Measurements from ENCODE around the gene ESR1. TPM values are rescaled to one million over a fixed set of nuclear protein-coding genes. Genes with fewer than 3 reads are reported as not detected.

ESR1 gene
- total RNA-seq, 1 donor from 2014 or later = not detected

DNA sequence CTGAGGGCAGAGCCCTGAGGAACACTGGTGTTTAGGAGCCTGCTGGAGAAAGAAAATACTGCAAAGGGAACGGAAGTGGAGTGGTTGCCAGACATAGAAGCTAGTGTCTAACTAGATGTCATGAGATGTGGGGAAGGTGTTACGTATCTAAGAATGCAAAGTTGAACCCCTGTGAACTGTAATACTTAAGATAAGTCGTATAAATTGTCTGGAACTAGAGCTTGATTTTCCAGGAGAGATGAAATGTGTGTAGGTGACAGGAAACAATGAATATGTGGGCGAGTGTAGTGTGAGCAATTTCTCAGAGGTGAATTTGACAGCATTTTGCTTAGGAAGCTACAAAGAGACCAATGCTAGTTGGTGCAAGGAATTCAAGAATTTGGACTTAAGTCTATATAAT is 27.9 kb downstream of the ESR1 start:
- Histone ChIP-seq H3K4me3 (no peak overlapping the region), H3K27me3 (no peaks in the 10 kb centered on the region), H3K9ac (no peak overlapping the region), H3K4me2 (no peak overlapping the region), H3K27ac (no peak overlapping the region), H3F3A (ENCODE audit: low read depth) (no peaks in the 10 kb centered on the region), H4K20me1 (ENCODE audit: low read depth) (no peaks in the 10 kb centered on the region), H3K79me2 (ENCODE audit: low read depth) (no peaks in the 10 kb centered on the region), H3K9me3 (ENCODE audit: low read depth) (no peaks in the 10 kb centered on the region), H3K4me1 (peaks cover 3% of the 10 kb centered on the region), H2AFZ (replicated peaks) (no peak overlapping the region), H3K36me3 (no peaks in the 10 kb centered on the region)
- Mint-ChIP-seq H3K4me1 (no peaks in the 10 kb centered on the region), H3K4me3 (no peak overlapping the region), H3K27ac (no peak overlapping the region), H3K9me3 (no peaks in the 10 kb centered on the region), H3K36me3 (no peaks in the 10 kb centered on the region), H3K27me3 (ENCODE audit: insufficient read depth, low read depth) (peaks cover 7% of the 10 kb centered on the region)
- no peak for DNase-seq (ENCODE audit: low spot score)
- TF ChIP-seq EZH2 (IDR thresholded peaks at IDR 0.05) (no peak), EZH2phosphoT487 (IDR thresholded peaks at IDR 0.05) (no peak)
- TF ChIP-seq, protein P1, sequence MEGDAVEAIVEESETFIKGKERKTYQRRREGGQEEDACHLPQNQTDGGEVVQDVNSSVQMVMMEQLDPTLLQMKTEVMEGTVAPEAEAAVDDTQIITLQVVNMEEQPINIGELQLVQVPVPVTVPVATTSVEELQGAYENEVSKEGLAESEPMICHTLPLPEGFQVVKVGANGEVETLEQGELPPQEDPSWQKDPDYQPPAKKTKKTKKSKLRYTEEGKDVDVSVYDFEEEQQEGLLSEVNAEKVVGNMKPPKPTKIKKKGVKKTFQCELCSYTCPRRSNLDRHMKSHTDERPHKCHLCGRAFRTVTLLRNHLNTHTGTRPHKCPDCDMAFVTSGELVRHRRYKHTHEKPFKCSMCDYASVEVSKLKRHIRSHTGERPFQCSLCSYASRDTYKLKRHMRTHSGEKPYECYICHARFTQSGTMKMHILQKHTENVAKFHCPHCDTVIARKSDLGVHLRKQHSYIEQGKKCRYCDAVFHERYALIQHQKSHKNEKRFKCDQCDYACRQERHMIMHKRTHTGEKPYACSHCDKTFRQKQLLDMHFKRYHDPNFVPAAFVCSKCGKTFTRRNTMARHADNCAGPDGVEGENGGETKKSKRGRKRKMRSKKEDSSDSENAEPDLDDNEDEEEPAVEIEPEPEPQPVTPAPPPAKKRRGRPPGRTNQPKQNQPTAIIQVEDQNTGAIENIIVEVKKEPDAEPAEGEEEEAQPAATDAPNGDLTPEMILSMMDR (IDR thresholded peaks at IDR 0.05) = no peak

DNA sequence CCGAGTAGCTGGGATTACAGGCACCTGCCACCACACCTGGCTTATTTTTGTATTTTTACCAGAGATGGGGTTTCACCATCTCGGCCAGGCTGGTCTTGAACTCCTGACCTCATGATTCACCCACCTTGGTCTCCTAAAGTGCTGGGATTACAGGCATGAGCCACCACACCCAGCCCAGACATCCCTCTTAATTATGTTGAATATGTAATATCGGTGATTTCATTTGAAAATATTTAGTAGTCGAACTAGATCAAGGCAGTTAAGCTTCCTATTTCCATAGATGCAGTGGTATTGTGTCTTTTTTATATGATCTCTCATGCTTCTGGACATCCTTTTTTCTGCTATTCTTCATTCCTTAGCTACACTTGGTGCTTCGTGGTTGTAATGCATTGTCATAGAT is 29.7 kb downstream of the ESR1 start:
- H3K9me3 ChIP-seq (ENCODE audit: low read depth) = no peaks in the 10 kb centered on the region

DNA sequence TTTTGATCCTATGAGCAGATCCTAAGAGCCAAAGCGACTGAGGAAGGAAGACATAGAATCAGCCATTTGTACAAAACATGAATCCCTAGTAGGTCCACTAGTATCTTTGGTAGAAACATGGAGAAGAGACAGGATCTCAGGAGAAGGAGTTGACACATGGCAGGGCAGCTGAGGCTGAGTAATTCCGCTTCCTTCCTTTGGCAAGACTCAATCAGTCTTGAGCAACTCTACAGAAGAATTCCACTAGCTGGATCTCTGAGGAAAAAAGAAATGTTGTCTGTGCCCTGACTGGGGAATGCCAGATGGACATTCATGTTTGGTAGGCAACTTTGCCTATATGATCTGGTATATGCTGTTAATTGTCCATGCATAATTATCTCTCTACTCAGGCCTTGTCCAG is 35.3 kb downstream of the ESR1 start:
- H3K36me3 Mint-ChIP-seq = no peaks in the 10 kb centered on the region

More for the DNA sequence above, 29.7 kb downstream of the ESR1 start:
- H3K9ac ChIP-seq = no peak overlapping the region
- peaks cover 8% of the 10 kb centered on the region for H3K27me3 Mint-ChIP-seq (ENCODE audit: insufficient read depth, low read depth)
- no peaks in the 10 kb centered on the region for H3F3A ChIP-seq (ENCODE audit: low read depth)
- no peak overlapping the region for H3K4me3 Mint-ChIP-seq
- H3K4me1 Mint-ChIP-seq = no peaks in the 10 kb centered on the region
- no peak overlapping the region for H2AFZ ChIP-seq (replicated peaks)
- DNase-seq (ENCODE audit: low spot score) = no peak
- no peak overlapping the region for H3K4me3 ChIP-seq
- H4K20me1 ChIP-seq (ENCODE audit: low read depth) = no peaks in the 10 kb centered on the region
- H3K4me1 ChIP-seq = no peaks in the 10 kb centered on the region
- H3K27ac ChIP-seq = no peak overlapping the region
- H3K36me3 ChIP-seq = no peaks in the 10 kb centered on the region
- H3K4me2 ChIP-seq = no peak overlapping the region
- TF ChIP-seq EZH2phosphoT487 (IDR thresholded peaks at IDR 0.05) (no peak), EZH2 (IDR thresholded peaks at IDR 0.05) (no peak)
- TF ChIP-seq, protein P1 (IDR thresholded peaks at IDR 0.05) = no peak
- H3K79me2 ChIP-seq (ENCODE audit: low read depth) = no peaks in the 10 kb centered on the region
- no peaks in the 10 kb centered on the region for H3K36me3 Mint-ChIP-seq
- H3K27me3 ChIP-seq = no peaks in the 10 kb centered on the region
- no peaks in the 10 kb centered on the region for H3K9me3 Mint-ChIP-seq
- no peak overlapping the region for H3K27ac Mint-ChIP-seq

More for the DNA sequence above, 35.3 kb downstream of the ESR1 start:
- Mint-ChIP-seq H3K27me3 (ENCODE audit: insufficient read depth, low read depth) (peaks cover 5% of the 10 kb centered on the region), H3K9me3 (no peaks in the 10 kb centered on the region), H3K4me3 (no peak overlapping the region), H3K4me1 (no peaks in the 10 kb centered on the region), H3K27ac (no peak overlapping the region)
- Histone ChIP-seq H4K20me1 (ENCODE audit: low read depth) (no peaks in the 10 kb centered on the region), H3K4me2 (no peak overlapping the region), H3K27ac (no peak overlapping the region), H3K4me1 (no peaks in the 10 kb centered on the region), H3F3A (ENCODE audit: low read depth) (no peaks in the 10 kb centered on the region), H3K4me3 (no peak overlapping the region), H3K9me3 (ENCODE audit: low read depth) (no peaks in the 10 kb centered on the region), H2AFZ (replicated peaks) (no peak overlapping the region), H3K79me2 (ENCODE audit: low read depth) (no peaks in the 10 kb centered on the region), H3K36me3 (no peaks in the 10 kb centered on the region), H3K27me3 (no peaks in the 10 kb centered on the region), H3K9ac (no peak overlapping the region)
- no peak for DNase-seq (ENCODE audit: low spot score)
- TF ChIP-seq, protein P1 (IDR thresholded peaks at IDR 0.05) = no peak
